ENCODE measurements around the gene PIM2.

The PIM2 gene

GRCh38 chrX:48923771-48924170 is 4.9 kb upstream of the PIM2 start:
- H3K9me2 ChIP-seq (ENCODE audit: low read depth, low read length), result no peaks in the 10 kb centered on the region
- no peaks in the 10 kb centered on the region for H3K27me3 ChIP-seq (ENCODE audit: insufficient read depth, low read length)
- H3K9ac ChIP-seq (ENCODE audit: low read length), result no peak overlapping the region
- H4K20me1 ChIP-seq (ENCODE audit: insufficient read depth, low read length), result no peaks in the 10 kb centered on the region
- H3K79me2 ChIP-seq (ENCODE audit: insufficient read depth, low read length), result no peaks in the 10 kb centered on the region
- peaks cover 33% of the 10 kb centered on the region for H3K36me3 ChIP-seq (ENCODE audit: insufficient read depth, low read length)
- TF ChIP-seq CTCF (IDR thresholded peaks at IDR 0.05; ENCODE audit: low read length) (no peak), EZH2 (IDR thresholded peaks at IDR 0.05; ENCODE audit: borderline replicate concordance, low read length) (no peak)
- H3K4me1 ChIP-seq (ENCODE audit: insufficient read depth, low read length, severe bottlenecking), result peaks cover 33% of the 10 kb centered on the region
- H3K4me2 ChIP-seq (ENCODE audit: low read length), result no peak overlapping the region
- H3K27ac ChIP-seq (ENCODE audit: low read depth, low read length, poor library complexity, severe bottlenecking), result no peak overlapping the region
- no peaks in the 10 kb centered on the region for H3K9me3 ChIP-seq (ENCODE audit: low read length)
- no peak overlapping the region for H3K4me3 ChIP-seq (ENCODE audit: low read depth, low read length, poor library complexity, severe bottlenecking)
- H2AFZ ChIP-seq (ENCODE audit: low read length), result no peak overlapping the region
- no peaks in the 10 kb centered on the region for H3F3A ChIP-seq (ENCODE audit: insufficient read depth, low read length)

- Histone ChIP-seq H3F3A (ENCODE audit: insufficient read depth, low read length) (no peaks in the 10 kb centered on the region), H3K9ac (ENCODE audit: low read length) (peak overlapping the region; percentile 56; the same call in 1 of the 2 replicates), H4K20me1 (ENCODE audit: insufficient read depth, low read length) (no peaks in the 10 kb centered on the region), H3K9me3 (ENCODE audit: low read length) (no peaks in the 10 kb centered on the region), H3K79me2 (ENCODE audit: insufficient read depth, low read length) (peaks cover 15% of the 10 kb centered on the region; the same call in 1 of the 2 replicates), H3K27me3 (ENCODE audit: insufficient read depth, low read length) (no peaks in the 10 kb centered on the region), H2AFZ (ENCODE audit: low read length) (no peak overlapping the region), H3K27ac (ENCODE audit: low read depth, low read length, poor library complexity, severe bottlenecking) (peak overlapping the region; percentile 92), H3K4me3 (ENCODE audit: low read depth, low read length, poor library complexity, severe bottlenecking) (no peak overlapping the region), H3K4me1 (ENCODE audit: insufficient read depth, low read length, severe bottlenecking) (peaks cover 35% of the 10 kb centered on the region), H3K9me2 (ENCODE audit: low read depth, low read length) (no peaks in the 10 kb centered on the region), H3K4me2 (ENCODE audit: low read length) (peak overlapping the region; percentile 62), H3K36me3 (ENCODE audit: insufficient read depth, low read length) (peaks cover 41% of the 10 kb centered on the region)
- TF ChIP-seq CTCF (IDR thresholded peaks at IDR 0.05; ENCODE audit: low read length), result no peak
- TF ChIP-seq EZH2 (IDR thresholded peaks at IDR 0.05; ENCODE audit: borderline replicate concordance, low read length), result no peak
Observed at GRCh38 chrX:48920718-48921104, 1.9 kb upstream of the PIM2 start.

GRCh38 chrX:48919947-48920717 is 1.3 kb upstream of the PIM2 start:
- TF ChIP-seq CTCF (IDR thresholded peaks at IDR 0.05; ENCODE audit: low read length), result no peak
- TF ChIP-seq EZH2 (IDR thresholded peaks at IDR 0.05; ENCODE audit: borderline replicate concordance, low read length), result no peak
- Histone ChIP-seq H3F3A (ENCODE audit: insufficient read depth, low read length) (no peaks in the 10 kb centered on the region), H3K27me3 (ENCODE audit: insufficient read depth, low read length) (no peaks in the 10 kb centered on the region), H3K4me3 (ENCODE audit: low read depth, low read length, poor library complexity, severe bottlenecking) (peak overlapping the region; percentile 43), H3K4me1 (ENCODE audit: insufficient read depth, low read length, severe bottlenecking) (peaks cover 41% of the 10 kb centered on the region), H3K9me3 (ENCODE audit: low read length) (no peaks in the 10 kb centered on the region), H3K27ac (ENCODE audit: low read depth, low read length, poor library complexity, severe bottlenecking) (peak overlapping the region; percentile 92), H3K9ac (ENCODE audit: low read length) (peak overlapping the region; percentile 56), H3K4me2 (ENCODE audit: low read length) (peak overlapping the region; percentile 62), H3K79me2 (ENCODE audit: insufficient read depth, low read length) (peaks cover 15% of the 10 kb centered on the region; the same call in 1 of the 2 replicates), H3K36me3 (ENCODE audit: insufficient read depth, low read length) (peaks cover 41% of the 10 kb centered on the region), H2AFZ (ENCODE audit: low read length) (no peak overlapping the region), H4K20me1 (ENCODE audit: insufficient read depth, low read length) (no peaks in the 10 kb centered on the region), H3K9me2 (ENCODE audit: low read depth, low read length) (no peaks in the 10 kb centered on the region)

All from OCI-LY1 (cell line).